Measurements from ENCODE around the gene ACSL1.
"Not testable (repeated sequence)": the region's sequence is repeated elsewhere in the genome, so short reads cannot be mapped to it uniquely, and the experiment has no call there.

The ACSL1 gene

DNA sequence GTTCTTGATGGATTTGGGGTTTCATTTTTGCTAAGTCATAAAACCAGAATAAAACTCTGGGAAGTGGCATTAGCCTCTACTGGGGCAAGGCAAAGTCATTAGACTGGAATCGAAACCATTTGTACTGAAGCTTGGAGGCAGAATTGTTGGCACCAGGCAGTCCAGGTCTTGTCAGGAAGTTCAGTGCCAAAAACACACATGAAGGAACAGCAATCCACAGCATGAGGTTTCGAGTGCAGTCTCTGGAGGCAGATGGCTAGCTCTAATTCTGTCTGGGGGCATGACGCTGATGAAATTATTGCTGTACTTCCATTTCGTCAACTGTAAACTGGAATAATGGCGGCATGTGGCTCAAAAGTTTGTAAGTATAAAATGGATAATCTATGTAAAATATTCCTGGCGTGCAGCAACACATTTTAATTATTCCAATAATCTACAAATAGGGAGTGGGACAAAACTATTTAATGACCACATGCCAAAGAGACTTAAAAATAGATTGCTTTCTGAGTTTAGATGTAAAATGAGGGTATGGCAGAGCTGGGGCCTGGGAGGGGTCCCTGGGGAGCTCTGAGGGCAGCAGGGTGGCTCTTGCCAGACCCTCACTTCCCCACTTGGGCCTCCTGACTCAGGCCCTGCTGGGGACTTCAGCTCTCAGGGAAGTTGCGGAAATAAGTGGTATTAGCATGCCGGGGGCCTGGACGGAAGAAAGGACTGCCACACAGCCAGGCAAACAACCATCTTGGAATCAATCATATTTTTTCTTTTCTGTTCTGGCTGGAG, 73.1 kb downstream of the ACSL1 start:
- DNase-seq = no peak

DNA sequence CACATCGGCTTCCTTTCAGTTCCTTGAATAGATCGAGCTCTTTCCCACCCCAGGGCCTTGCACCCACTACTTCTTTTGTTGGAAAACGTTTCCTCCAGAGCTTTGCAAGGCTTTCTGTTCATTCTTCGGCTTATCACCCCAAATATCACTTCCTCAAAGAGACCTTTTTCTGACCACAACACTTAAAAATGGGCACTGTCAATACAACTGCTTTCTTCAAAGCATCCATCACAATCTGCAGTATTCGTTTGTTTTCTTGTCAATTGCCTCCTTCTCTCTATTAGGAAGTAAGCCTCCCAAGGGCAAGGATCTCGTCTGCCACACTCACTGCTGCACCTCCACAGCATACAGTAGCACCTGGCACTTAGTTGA, 74.2 kb downstream of the ACSL1 start:
- no peak for DNase-seq

DNA sequence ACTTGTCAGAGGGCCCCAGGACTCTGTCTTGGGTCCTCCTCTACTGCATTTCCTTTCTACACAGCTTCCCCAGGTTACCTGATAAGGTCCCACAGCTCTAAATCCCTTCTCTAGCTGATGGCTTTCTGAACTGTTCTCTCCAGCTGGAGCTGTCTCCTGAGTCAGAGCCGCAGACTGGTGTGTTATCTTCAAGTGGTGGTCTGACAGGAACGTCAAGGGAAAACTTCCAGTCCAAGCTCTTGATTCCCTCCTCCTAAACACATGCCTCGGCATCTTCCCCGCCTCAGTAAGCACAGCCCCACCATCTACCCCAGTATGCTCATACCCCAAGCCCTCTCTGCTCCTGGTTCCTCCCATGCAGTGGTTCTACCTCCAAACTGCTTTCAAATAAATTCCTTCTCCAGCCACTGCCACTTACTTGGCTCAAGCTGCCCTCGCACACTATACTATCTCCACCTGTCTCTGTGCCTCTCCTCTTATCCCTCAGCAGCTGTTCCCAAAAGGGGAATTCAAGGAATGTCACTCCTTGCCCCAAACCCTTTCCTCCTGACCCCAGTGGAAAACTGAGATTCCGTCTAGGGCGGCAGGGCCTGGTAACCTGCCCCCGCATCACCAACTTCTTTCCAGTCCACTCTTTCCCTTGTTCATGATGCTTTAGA, 74.7 kb downstream of the ACSL1 start:
- DNase-seq = no peak

DNA sequence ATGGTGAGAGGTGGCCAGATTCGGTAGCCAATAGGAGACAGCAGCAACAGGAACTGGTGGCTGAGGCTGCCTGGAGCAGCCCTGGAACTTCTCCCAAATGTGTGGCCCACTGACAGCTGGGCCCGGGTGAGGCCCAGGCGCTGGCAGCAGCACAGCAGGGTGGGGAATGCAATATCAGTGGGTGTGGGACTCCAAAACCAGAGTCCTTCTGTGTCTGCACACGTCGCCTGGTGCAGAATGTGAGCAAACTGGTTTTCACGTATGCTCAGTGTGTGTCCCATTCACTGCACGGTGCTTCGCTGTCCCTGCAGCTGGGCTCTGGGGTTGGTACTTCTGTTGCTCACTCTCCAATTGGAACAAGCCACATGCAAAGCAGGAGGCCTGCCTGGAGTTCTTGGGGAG, 77.5 kb downstream of the ACSL1 start:
- DNase-seq = no peak

DNA sequence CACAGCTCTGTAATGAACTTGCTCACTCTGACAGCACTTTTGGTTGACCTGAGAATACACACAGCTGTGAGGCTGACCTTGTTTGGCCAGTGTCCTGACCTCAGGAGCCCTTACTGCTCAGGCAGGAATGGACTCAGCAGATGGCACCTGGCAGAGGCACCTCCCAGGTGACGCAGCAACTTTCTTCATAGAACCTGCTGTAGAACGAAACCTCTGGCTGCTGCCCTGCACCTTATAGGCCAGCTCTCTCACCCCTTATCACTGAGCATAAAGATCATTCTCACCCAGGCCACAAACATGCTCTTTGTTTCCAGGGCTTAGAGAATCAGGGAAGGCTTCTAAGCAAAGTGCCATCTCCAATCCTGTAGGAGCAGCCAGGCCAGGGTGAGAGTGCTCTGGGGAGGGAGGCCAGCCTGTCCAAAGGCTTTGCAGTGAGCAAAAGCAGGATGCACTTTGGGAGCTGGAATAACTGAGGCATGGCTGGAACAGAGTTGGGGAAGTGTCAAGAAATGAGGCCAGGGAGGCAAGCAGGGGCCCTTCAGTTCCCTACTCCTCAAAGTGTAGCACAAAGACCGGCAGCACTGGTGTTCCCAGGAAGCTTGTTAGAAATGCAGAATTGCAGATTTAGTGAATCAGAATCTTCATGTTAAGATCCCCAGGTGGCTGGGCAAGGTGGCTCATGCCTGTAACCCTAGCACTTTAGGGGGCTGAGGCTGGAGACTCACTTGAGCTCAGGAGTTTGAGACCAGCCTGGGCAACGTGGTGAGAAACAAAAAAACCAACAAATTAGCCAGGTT, 78.5 kb downstream of the ACSL1 start:
- no peak for DNase-seq

DNA sequence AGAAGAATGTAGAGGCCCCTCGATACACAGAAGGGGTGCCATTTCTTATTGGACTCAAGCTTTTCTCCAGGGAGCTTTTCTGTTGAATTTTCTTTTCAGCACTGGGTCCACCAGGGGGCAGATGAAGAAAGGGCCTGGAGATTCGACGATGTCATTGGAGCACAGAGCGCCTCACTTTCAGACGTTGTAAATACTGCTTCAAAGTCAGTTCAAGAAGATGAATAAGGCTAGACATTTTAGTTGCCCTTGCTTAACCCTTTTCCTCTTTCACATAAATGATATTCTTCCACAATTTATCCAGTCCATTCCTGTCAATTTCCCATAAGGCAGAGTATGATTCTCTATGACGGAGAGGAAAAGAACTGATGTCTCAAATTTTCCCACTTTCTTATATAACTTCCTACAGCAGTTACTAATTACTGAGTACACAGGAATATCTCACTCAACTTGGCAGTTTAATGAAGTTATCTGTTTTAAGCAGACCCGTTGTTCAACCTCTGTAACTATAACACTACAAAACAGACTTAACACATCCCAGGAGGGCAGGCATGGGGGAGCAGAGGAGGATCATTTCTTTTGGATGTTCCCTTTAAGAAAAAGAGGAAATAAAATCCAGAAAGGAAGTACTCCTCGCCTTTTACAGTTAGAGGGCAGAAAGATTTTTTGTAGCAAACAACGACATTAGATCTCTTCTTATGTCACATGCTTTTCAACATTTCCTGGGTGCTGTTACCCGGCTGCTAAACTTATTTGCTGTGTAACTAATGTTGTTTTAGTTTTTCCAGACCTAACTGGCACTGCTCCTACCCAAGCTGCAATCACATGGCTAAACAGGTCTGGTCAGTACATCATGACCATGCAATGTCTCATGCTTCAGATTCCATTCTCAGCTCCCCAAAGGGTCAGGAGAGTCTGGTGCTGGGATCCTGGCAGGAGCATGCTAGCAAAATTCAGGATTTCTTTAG, 79.7 kb downstream of the ACSL1 start:
- peak; percentile 54 to 63 for DNase-seq

DNA sequence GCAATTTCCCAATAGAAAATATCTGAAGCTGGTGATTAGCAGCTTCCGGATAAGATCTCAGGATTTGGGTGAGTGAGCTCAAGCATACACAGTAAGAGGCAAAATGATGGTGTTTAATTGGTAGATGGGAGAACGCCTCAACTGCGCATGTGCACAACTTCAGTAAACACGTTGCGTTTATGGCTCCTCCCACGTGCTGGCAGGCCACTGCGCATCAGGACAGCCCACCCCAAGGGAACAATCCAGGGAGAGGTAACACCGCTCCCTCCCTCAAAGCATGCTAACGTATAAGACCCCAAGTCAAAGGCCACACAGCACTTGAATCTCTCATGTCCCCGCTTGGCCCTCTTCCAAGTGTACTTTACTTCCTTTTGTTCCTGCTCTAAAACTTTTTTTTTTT, 81.5 kb downstream of the ACSL1 start:
- DNase-seq = no peak

DNA sequence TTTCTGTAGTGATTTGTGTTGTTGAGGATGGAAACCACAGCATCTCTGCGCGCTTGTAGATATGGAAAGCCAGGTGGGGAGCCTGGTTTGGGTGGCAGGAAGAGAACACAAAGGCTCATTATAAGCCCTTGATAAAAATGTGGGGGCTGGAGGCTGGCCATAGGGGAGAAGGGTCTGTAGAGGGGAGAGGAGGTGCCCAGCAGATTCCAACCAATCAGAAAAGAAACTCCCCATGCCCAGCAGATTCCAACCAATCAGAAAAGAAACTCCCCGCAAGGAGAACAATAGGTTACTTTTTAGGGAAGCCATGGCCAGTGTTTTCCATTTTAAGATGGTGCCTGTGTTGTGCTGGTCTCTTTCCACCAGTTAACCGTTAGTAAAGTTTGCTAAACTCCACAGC, 82.1 kb downstream of the ACSL1 start:
- DNase-seq = no peak

DNA sequence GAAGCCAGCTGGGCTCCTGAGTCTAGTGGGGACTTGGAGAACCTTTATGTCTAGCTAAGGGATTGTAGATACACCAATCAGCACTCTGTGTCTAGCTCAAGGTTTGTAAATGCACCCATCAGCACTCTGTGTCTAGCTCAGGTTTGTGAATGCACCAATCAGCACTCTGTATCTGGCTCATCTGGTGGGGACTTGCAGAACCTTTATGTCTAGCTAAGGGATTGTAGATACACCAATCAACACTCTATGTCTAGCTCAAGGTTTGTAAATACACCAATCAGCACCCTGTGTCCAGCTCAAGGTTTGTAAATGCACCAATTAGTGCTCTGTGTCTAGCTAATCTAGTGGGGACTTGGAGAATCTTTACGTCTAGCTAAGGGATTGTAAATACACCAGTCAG, 84.1 kb downstream of the ACSL1 start:
- DNase-seq = not testable (repeated sequence)

DNA sequence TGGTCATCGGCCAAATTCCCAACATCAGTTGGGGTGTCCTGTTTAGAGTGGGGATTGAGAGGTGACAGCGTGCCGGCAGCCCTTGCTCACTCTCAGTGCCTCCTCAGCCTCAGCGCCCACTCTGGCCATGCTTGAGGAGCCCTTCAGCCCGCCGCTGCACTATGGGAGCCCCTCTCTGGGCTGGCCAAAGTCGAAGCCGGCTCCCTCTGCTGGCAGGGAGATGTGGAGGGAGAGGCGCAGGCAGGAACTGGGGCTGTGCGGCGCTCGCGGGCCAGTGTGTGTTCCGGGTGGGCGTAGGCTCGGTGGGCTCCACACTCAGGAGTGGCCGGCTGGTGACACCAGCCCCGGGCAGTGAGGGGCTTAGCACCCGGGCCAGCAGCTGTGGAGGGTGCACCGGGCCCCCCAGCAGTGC, 84.8 kb downstream of the ACSL1 start:
- DNase-seq = no peak

DNA sequence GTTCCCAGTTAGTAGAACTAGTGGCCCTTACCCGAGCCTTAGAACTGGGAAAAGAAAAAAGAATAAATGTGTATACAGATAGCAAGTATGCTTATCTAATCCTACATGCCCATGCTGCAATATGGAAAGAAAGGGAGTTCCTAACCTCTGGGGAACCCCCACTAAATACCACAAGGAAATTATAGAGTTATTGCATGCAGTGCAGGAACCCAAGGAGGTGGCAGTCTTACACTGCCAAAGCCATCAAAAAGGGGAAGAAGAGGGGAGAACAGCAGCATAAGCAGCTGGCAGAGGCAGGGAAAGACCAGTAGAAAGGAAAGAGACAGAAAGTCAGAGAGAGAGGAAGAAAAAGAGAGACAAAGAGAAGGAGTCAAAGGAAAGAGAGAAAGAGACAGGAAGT, 86.2 kb downstream of the ACSL1 start:
- not testable (repeated sequence) for DNase-seq

DNA sequence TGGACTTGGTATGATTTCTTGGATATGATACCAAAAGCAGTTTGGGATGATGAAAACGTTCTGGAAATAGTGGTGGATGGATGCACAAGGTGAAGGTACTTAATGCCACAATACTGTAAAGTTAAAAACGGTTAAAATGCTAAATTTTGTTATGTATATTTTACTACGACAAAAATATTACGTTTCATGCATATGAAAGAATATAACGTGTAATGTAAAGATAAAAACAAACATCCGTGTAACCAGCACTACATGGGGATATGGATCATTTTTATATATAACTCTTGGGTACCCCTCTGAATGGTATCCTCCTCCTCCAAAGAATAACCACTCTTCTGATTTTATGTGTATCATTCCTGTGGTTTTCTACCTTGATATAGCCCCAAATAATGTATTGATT, 91.0 kb downstream of the ACSL1 start:
- DNase-seq = no peak

DNA sequence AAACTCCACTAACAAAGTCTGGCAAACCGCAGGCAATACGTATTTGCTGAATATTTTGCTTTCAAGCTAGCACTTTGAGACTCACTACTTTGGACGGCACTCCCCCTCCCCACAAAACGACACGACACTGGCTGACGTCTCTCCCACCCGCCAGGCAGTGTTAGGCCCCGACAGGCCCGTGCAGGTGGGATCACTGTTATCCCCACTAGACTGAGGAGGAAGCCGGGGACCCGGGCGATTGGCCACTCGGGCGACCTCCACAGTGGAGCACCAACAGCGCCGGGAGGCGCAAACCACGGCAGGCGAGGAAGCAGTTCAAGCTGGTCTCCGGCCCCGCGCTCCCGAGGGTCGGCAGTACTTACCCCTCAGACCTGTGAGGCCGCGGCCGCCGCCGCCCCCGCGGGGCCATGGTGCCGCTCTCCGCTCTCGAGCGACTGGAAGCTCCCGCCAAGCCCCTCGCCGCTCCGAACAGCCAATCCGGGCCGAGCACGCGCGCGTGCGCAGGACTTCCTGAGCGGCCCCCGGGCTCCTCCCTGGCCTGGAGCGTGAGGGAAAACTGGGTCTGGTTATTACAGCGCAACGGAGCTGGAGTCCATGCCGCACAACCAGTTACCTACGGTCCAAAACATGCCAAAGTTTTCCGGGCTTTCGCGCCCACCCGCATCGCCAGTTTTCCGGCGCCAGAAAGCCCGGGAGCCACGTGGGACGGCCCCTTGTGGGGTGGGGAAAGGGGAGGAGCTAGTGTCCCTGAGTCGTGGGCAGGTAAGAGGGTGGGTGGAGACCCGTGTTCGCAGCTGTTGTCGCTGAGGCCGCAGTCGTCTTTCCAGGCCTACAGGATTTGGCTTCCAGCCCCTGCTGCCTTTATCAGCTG, 91.9 kb downstream of the ACSL1 start, which contains the start of gene CENPU:
CENPU (minus strand) TSS at position 443 of the 871 bp plus-strand sequence; CDS start at position 409, 34 bp downstream.
- DNase-seq = peak; percentile 96

DNA sequence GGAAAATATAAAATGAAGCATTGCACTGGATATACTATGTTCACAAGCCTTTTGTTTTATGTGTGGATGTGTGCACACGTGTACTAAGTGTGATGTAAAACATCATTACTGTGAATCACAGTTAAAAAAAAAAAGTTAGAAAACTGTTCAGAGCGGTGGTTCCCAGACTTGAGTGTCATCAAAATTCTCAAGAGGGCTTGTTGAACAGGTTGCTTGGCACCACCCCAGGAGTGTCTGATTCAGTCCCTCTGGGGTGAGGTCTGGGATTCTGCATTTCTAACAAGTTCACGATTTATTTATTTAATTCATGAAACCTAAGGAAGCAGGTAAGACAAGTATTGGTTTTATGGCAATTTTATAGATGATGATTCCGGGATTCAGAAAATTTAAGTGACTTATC, 93.6 kb downstream of the ACSL1 start:
- no peak for DNase-seq

DNA sequence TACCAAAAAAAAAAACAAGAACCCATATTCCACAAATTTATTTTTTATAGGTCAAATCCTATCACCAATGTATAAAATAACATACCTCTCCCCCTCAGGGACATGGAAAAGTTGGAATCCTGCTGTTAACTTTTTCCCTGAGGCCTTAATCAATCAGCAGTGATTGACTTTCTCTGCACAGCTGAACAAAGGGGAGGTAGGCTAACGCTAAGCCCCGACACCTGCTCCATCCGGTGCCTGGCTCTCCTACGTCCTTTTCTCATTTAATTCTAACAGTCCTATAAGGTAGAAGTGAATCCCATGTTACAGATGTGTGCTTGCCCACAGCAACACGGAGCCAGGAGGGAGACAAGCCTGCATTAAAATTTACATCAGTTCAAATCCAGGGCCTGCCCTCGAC, 94.7 kb downstream of the ACSL1 start:
- DNase-seq = no peak

DNA sequence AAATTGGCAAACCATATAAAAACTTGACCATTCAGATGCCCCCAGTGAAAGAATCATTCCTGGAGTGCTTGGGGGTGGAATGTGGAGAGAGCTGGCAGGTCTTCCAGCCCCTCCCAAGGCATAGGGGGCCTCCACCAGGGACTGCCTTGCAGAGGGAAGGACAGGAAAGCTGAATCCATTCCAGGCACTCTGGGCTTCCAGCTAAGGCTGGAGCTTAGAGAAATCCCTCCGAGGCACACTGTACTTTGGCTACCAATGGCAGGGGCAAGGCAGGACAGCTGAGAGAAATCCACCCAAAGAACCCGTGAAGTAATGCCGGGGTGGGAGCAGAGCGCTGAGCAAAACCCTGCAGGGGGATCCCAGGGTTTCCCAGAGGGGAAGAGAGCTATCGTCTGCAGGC, 95.8 kb downstream of the ACSL1 start:
- no peak for DNase-seq

DNA sequence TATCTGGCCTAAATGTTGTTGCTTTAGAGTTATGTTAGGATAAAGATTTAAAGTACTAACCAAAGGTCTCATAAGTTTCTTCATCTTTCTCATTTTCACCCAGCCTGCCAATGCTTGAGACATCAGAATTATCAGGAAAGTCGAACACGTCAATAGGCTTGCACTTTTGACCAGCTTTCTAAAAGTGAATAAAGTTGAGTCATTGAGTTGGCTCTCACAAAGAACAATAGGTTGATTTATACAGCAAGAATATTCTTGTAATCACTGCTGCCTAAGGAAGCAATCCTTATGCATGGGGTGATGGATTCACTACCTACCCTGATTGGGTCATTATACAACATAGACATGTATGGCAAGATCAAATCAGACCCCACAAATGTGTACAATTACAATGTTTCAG, 96.9 kb downstream of the ACSL1 start:
- no peak for DNase-seq

DNA sequence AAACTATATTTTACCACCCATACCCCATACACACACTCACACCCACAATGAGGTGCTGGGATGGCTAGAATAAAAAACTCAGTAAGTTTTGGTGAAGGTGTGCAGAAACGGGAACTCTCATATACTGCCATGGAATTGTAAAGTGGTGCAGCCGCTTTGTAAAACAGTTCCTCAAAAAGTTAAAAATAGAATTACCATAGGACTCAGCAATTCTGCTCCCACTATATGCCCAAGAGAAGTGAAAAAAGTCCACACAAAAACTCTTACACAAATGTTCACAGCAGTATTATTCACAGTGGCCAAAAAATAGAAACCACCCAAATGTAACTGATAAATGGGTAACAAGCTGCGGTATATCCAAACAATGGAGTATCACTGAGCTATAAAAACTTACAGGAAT, 98.3 kb downstream of the ACSL1 start:
- DNase-seq = no peak

DNA sequence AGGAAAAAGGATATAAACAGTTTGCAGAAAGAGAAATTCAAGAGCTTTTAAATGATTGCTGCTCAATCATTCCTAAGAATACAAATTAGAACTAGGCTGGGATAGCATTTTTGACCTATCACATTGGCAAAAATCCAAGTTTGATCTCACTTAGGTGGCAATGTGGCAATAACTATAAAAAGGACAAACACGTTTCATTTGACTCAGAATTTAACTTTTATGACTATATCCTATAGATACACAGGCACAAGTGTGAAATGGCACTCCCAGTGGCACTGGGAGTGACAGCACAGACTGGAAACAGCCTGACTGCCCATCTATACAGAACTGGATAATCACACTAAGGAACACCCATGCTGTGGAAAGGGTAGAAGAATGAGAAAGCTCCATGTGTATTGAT, 103.0 kb downstream of the ACSL1 start:
- no peak for DNase-seq

DNA sequence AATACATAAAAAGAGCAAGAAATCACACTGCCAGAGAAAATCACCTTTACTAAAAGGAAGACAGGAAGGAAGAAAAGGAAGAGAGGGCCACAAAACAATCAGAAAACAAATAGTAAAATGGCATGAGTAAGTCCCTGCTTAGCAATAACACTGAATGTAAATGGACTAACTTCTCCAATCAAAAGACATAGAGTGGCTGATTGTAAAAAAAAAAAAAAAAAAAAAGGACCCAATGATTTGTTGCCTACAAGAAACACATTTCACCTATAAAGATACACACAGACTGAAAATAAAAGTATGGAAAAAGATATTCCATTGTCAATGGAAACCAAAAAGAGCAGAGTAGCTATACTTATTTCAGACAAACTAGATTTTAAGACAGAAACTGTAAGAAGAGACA, 104.5 kb downstream of the ACSL1 start:
- no peak for DNase-seq

DNA sequence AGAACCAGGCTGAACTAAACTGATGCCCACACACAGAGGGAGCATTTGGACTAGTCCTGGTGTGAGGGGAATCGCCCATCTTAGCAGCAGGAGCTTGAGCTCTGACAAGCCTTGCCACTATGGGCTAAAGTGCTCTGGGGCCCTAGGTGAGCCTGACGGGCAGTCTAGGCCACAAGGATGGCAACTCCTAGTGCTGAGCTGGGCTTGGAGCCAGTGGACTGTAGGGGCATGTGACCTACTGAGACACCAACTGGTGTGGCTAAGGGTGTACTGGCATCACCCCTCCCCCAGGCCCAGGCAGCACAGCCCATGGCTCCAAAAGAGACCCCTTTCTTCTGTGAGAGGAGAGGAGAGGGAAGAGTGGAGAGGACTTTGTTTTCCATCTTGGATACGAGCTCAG, 106.4 kb downstream of the ACSL1 start:
- no peak for DNase-seq

DNA sequence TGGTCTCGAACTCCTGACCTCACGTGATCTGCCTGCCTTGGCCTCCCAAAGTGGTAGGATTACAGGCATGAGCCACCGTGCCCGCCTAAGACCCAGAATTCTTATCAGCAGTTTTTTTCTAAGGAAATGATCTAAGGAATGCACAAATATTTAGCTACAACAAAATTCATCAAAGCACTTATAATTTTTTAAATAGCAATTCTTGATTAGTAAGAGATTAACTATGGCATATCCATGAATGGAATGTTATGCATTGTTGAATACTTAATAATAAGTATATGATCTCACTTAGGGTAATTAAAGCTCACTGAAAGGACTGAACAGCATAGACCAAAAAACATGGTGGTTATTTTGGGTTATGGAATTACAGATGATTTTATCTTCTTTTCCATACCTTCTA, 110.2 kb downstream of the ACSL1 start:
- no peak for DNase-seq
